ENCODE results near the gene PLCH2. TPM values are rescaled to one million over a fixed set of nuclear protein-coding genes. Genes with fewer than 3 reads are reported as not detected.

Gene PLCH2
- total and polyA plus RNA-seq, 2 of the 13 experiments (the other 11 are each of a cell fraction or from before 2014, with no cell fraction given) = 0.15 to 0.67 TPM

DNA sequence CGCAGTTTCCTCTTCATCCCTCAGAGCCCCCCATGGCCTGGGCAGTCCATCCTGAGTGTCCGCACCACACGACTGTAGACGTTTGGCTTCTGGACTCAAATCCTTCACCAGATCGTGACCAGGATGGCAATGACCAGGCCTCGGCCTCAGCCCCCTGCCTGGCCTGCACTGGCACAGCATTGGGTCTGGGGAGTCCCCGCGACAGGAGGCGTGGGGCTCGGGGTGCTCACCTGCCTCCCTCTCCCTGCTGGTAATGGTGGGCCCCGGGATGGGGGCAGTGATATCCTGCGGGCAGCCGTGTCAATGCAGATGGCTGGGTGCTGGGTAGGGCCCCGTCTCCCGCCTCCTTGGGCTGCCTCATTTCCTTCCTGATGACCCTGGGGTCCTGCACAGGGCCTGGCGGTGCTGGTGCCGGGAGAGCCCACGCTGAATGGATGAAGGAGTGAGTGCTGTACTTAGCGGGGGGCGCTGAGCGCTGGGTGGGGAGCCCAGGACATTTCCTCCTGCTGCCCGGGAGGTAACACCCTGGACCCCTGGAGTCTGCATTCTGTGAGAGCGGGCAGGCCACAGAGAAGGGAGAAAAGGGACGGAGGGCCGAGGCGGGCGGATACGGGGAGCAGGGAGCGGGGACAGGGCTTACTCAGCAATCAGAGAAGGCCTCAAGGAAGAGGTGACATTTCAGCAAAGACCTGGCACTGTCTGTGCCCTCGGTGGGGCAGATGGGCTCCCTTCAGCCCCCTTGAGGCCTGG, 78.0 kb downstream of the PLCH2 start:
- in situ Hi-C loops (cut with HindIII; ENCODE audit: extremely low pct_ligation_motif_present, low pct_unique_long_range_greater_than_20kb) (no loop called here), intact Hi-C loops (cut with micrococcal nuclease; ENCODE audit: unreplicated experiment) (no loop called here)
- no peak overlapping the region for H3K27ac ChIP-seq (ENCODE audit: extremely low read length, insufficient read depth, low read length)
- no peaks in the 10 kb centered on the region for H3K36me3 ChIP-seq (replicated peaks in 1 of 2; ENCODE audit: control insufficient read depth in 1 of 2, insufficient read depth in 2 of 2, low read length in 2 of 2)
- 0 out of 2 replicates have a peak, but pooled peaks cover 4% of the 10 kb centered on the region for H4K20me1 ChIP-seq (ENCODE audit: insufficient read depth, low read length)
- H3K4me2 ChIP-seq (ENCODE audit: low read depth, low read length) = no peak overlapping the region
- H3K27me3 ChIP-seq (ENCODE audit: control insufficient read depth in 1 of 2, insufficient read depth in 2 of 2, low read length in 2 of 2) = no peaks in the 10 kb centered on the region; a peak in 1 of 5 replicates
- TF ChIP-seq ZFP36L2 (CRISPR knock-in tag; IDR thresholded peaks at IDR 0.05) (no peak), ETS1 (CRISPR knock-in tag; IDR thresholded peaks at IDR 0.05) (no peak), ZNF780A (CRISPR knock-in tag; IDR thresholded peaks at IDR 0.05) (no peak), ZNF234 (CRISPR knock-in tag; conservative IDR thresholded peaks at IDR 0.05) (no peak), KDM2A (CRISPR knock-in tag; IDR thresholded peaks at IDR 0.05; ENCODE audit: borderline replicate concordance, low read depth) (0 out of 2 replicates have a peak, but pooled peaks have one; percentile 32), RFX5 (IDR thresholded peaks at IDR 0.05; ENCODE audit: low read depth, low read length) (no peak), ZNF547 (CRISPR knock-in tag; IDR thresholded peaks at IDR 0.05) (no peak), TCF7 (IDR thresholded peaks at IDR 0.05; ENCODE audit: low read depth) (no peak), CREBL2 (CRISPR knock-in tag; IDR thresholded peaks at IDR 0.05; ENCODE audit: borderline replicate concordance) (no peak), ZNF629 (CRISPR knock-in tag; conservative IDR thresholded peaks at IDR 0.05) (no peak)
- TF ChIP-seq, protein P1, sequence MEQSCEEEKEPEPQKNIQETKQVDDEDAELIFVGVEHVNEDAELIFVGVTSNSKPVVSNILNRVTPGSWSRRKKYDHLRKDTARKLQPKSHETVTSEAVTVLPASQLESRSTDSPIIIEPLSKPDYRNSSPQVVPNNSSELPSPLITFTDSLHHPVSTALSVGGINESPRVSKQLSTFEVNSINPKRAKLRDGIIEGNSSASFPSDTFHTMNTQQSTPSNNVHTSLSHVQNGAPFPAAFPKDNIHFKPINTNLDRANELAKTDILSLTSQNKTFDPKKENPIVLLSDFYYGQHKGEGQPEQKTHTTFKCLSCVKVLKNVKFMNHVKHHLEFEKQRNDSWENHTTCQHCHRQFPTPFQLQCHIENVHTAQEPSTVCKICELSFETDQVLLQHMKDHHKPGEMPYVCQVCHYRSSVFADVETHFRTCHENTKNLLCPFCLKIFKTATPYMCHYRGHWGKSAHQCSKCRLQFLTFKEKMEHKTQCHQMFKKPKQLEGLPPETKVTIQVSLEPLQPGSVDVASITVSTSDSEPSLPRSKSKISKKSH (CRISPR knock-in tag; IDR thresholded peaks at IDR 0.05; ENCODE audit: borderline replicate concordance) = 0 out of 2 replicates have a peak, but pooled peaks have one; percentile 18
- H3K4me1 ChIP-seq (ENCODE audit: insufficient read depth, low read length) = peaks cover 48% of the 10 kb centered on the region
- BruUV-seq (replicated peaks) = no TSS peak
- H2AFZ ChIP-seq (ENCODE audit: low read length) = no peak overlapping the region
- ChIA-PET CTCF (ENCODE audit: low intra/inter-chr PET ratio, low total read pairs) (interaction anchor here (1.1 kb wide), 1 partner anchor 25 kb away, joined by 3 read pairs; no protein-coding TSS in a partner anchor), POLR2A (no interaction called here)
- no peaks in the 10 kb centered on the region for H3K9me3 ChIP-seq (ENCODE audit: low read length)
- FAIRE-seq (no peak), DNase-seq (ENCODE audit: low spot score) (no peak), ATAC-seq (no peak)
- no peaks in the 10 kb centered on the region for H3K79me2 ChIP-seq (ENCODE audit: insufficient read depth, low read length)
- H3K4me3 ChIP-seq (replicated peaks in 1 of 3; ENCODE audit: insufficient read depth in 1 of 3, low read depth in 2 of 3, low read length in 3 of 3) = no peak overlapping the region
- no peak overlapping the region for H3K9ac ChIP-seq (ENCODE audit: insufficient read depth, low read depth, low read length)
- WGBS (ENCODE audit: low lambda C conversion rate) = 59% methylated on average over 24 of the region's 30 CpGs

Measured in HepG2 (cell line).